Esophagus muscularis mucosa (tissue), 4 donors: ENCODE measurements around the gene SDS. TPM values are rescaled to one million over a fixed set of nuclear protein-coding genes. Genes with fewer than 3 reads are reported as not detected.

Source experiments
- DNase-seq: peaks from one replicate; pipeline ENCODE4 v3.0.0-alpha.2; 2017; ENCODE audit errors: extremely low spot score
- H3K27ac ChIP-seq, 4 donors: fragments of 200-600 bp; sonication (generic); replicated peaks in 1 of 4; 1 replicate in 3 of 4; 2 replicates in 1 of 4; pipeline ENCODE4 v1.5.1; 2016 to 2019; ENCODE audit warnings: mild to moderate bottlenecking in 1 of 4
- H3K27me3 ChIP-seq, 4 donors: fragments of 200-600 bp; sonication (generic); one replicate each; pipeline versions ENCODE4 v1.5.1 to v1.6.0; 2016 to 2019
- H3K36me3 ChIP-seq, 4 donors: fragments of 200-600 bp; sonication (generic); one replicate each; pipeline ENCODE4 v1.5.1; 2016 to 2019
- H3K4me1 ChIP-seq, 4 donors: fragments of 200-600 bp; sonication (generic); one replicate each; pipeline ENCODE4 v1.5.1; 2016 to 2019
- H3K4me3 ChIP-seq, 4 donors: fragments of 200-600 bp; sonication (generic); 1 replicate in 2 of 4; 2 replicates in 2 of 4; pipeline ENCODE4 v1.5.1; 2016 to 2019; ENCODE audit warnings: mild to moderate bottlenecking in 4 of 4, moderate library complexity in 1 of 4
- H3K9me3 ChIP-seq, 4 donors: fragments of 200-600 bp; sonication (generic); 1 replicate in 3 of 4; 2 replicates in 1 of 4; pipeline ENCODE4 v1.5.1; 2016 to 2019
- CTCF ChIP-seq, 3 experiments: fragments of 200-600 bp in 2 of 3; fragments of 450-650 bp in 1 of 3; sonication (generic) in 2 of 3; IDR thresholded peaks; one replicate each; pipeline ENCODE4 v1.5.1; 2017 to 2019; ENCODE audit warnings: antibody characterized with exemption in 3 of 3, mild to moderate bottlenecking in 2 of 3, moderate library complexity in 1 of 3
- EP300 ChIP-seq: sonication (generic); formaldehyde crosslinking; IDR thresholded peaks from one replicate; pipeline ENCODE4 v1.6.1; 2017; ENCODE audit warnings: antibody characterized with exemption
- POLR2A ChIP-seq: fragments of 450-650 bp; IDR thresholded peaks from one replicate; pipeline ENCODE4 v1.6.1; 2017; ENCODE audit warnings: antibody characterized with exemption, moderate library complexity, mild to moderate bottlenecking, low read depth
- POLR2AphosphoS5 ChIP-seq, 2 donors: sonication (generic); formaldehyde crosslinking; IDR thresholded peaks; one replicate each; pipeline ENCODE4 v1.6.1; 2017; ENCODE audit warnings: antibody characterized with exemption in 2 of 2
- WGBS: methylation state at CpG from one replicate; pipeline ENCODE4 v1.1.5; 2018; 5-methylcytosine and 5-hydroxymethylcytosine counted together
- intact Hi-C: fragments of 100-400 bp; cut with DNase I; formaldehyde crosslinking; loops from one replicate; pipeline ENCODE4 v1.15.1; 2023
- total RNA-seq, 4 donors: library from RNA; depleted of rRNA; stranded (reverse); fragments of >200 nt; gene quantifications; one replicate each; pipeline versions ENCODE4 v1.1.0 to v1.2.1, GENCODE V29; 2016

SDS gene
- total RNA-seq, 4 donors from 2014 or later = 13.6 TPM; not detected in 3

GRCh38 chr12:113397497-113398197 lies 6.0 kb downstream of the SDS start:
- Histone ChIP-seq H3K27ac (no peak overlapping the region), H3K36me3 (no peaks in the 10 kb centered on the region), H3K9me3 (no peaks in the 10 kb centered on the region), H3K4me3 (no peak overlapping the region), H3K27me3 (peaks cover 0 to 46% (median 0%) of the 10 kb centered on the region in 4 donors), H3K4me1 (no peaks in the 10 kb centered on the region)
- 69% methylated on average over 10 of the region's 10 CpGs for WGBS
- no peak for TF ChIP-seq POLR2AphosphoS5 (IDR thresholded peaks at IDR 0.05)
- no peak for TF ChIP-seq POLR2A
- no peak for TF ChIP-seq EP300
- no peak for TF ChIP-seq CTCF (IDR thresholded peaks at IDR 0.05)
- no peak for DNase-seq
- intact Hi-C loops = no loop called here

- peaks cover 0 to 39% (median 0%) of the 10 kb centered on the region in 4 donors for H3K27me3 ChIP-seq
- no peaks in the 10 kb centered on the region for H3K9me3 ChIP-seq
- H3K36me3 ChIP-seq = no peaks in the 10 kb centered on the region
- TF ChIP-seq EP300 (no peak), POLR2A (no peak), CTCF (IDR thresholded peaks at IDR 0.05) (no peak), POLR2AphosphoS5 (IDR thresholded peaks at IDR 0.05) (no peak)
- intact Hi-C loops = no loop called here
- no peaks in the 10 kb centered on the region for H3K4me1 ChIP-seq
- H3K4me3 ChIP-seq = no peak overlapping the region
- 66% methylated on average over 9 of the region's 16 CpGs for WGBS
- H3K27ac ChIP-seq = no peak overlapping the region
- DNase-seq = no peak
Observed at GRCh38 chr12:113396828-113397496, 6.7 kb downstream of the SDS start.

GRCh38 chr12:113396200-113396599 lies 7.5 kb downstream of the SDS start:
- no peak for DNase-seq
- intact Hi-C loops = no loop called here

GRCh38 chr12:113395119-113395518 lies 8.6 kb downstream of the SDS start:
- H3K27ac ChIP-seq = no peak overlapping the region
- no peak overlapping the region for H3K4me3 ChIP-seq
- WGBS = 77% methylated on average over 4 of the region's 5 CpGs
- H3K9me3 ChIP-seq = no peaks in the 10 kb centered on the region
- peaks cover 5 to 13% (median 11%) of the 10 kb centered on the region in 4 donors for H3K36me3 ChIP-seq
- H3K27me3 ChIP-seq = peaks cover 0 to 29% (median 0%) of the 10 kb centered on the region in 4 donors
- intact Hi-C loops = no loop called here
- no peaks in the 10 kb centered on the region for H3K4me1 ChIP-seq
- TF ChIP-seq POLR2AphosphoS5 (IDR thresholded peaks at IDR 0.05) (no peak), CTCF (IDR thresholded peaks at IDR 0.05) (no peak), POLR2A (no peak), EP300 (no peak)
- DNase-seq = no peak

More at GRCh38 chr12:113396200-113396599, 7.5 kb downstream of the SDS start:
- Histone ChIP-seq H3K27me3 (peaks cover 0 to 32% (median 0%) of the 10 kb centered on the region in 4 donors), H3K9me3 (no peaks in the 10 kb centered on the region), H3K36me3 (peaks cover 0 to 2% (median under 1%) of the 10 kb centered on the region in 4 donors), H3K4me1 (no peaks in the 10 kb centered on the region), H3K27ac (no peak overlapping the region), H3K4me3 (no peak overlapping the region)
- TF ChIP-seq POLR2AphosphoS5 (IDR thresholded peaks at IDR 0.05) (no peak), POLR2A (no peak), EP300 (no peak), CTCF (IDR thresholded peaks at IDR 0.05) (no peak)
